ENCODE measurements around the gene AZIN2.

DNA sequence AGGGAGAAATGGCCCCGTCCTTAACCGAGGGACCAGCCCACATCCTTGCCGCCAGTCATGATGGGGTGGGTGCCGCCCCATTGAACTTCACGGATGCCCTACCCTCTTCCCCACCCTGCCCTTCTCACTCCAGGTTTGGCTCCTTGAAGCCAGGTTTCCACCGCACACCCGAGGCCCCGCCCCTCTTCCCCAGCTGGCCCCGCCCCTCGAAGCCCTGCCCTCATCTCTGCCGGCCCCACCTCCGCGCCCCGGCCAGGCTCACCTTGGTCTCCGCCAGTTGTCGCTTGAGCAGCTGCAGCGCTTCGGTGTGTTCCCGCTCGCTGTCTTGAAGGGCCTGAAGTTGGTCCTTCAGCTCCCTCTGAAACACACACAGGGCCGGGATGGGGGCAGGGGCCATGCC, 84.3 kb downstream of the AZIN2 start:
- TF ChIP-seq, protein P1, sequence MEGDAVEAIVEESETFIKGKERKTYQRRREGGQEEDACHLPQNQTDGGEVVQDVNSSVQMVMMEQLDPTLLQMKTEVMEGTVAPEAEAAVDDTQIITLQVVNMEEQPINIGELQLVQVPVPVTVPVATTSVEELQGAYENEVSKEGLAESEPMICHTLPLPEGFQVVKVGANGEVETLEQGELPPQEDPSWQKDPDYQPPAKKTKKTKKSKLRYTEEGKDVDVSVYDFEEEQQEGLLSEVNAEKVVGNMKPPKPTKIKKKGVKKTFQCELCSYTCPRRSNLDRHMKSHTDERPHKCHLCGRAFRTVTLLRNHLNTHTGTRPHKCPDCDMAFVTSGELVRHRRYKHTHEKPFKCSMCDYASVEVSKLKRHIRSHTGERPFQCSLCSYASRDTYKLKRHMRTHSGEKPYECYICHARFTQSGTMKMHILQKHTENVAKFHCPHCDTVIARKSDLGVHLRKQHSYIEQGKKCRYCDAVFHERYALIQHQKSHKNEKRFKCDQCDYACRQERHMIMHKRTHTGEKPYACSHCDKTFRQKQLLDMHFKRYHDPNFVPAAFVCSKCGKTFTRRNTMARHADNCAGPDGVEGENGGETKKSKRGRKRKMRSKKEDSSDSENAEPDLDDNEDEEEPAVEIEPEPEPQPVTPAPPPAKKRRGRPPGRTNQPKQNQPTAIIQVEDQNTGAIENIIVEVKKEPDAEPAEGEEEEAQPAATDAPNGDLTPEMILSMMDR (IDR thresholded peaks at IDR 0.05): no peak
- TF ChIP-seq POLR2A (IDR thresholded peaks at IDR 0.05): no peak
- TF ChIP-seq POLR2AphosphoS5 (IDR thresholded peaks at IDR 0.05): no peak
- no peak for TF ChIP-seq EP300 (IDR thresholded peaks at IDR 0.05; ENCODE audit: low read depth)
